ENCODE results near the gene DTNA. TPM values are rescaled to one million over a fixed set of nuclear protein-coding genes. Genes with fewer than 3 reads are reported as not detected.
"Not testable (repeated sequence)": the region's sequence is repeated elsewhere in the genome, so short reads cannot be mapped to it uniquely, and the experiment has no call there.

The DTNA gene
- total RNA-seq, 1 experiment from 2014 or later: 7.8 TPM

GRCh38 chr18:34913837-34914661 is 204.0 kb downstream of the DTNA start:
- Histone ChIP-seq H3K27ac (ENCODE audit: low read length) (no peak overlapping the region), H3K4me1 (ENCODE audit: insufficient read depth, low read length) (peaks cover 5% of the 10 kb centered on the region), H4K20me1 (ENCODE audit: low read length) (no peaks in the 10 kb centered on the region), H3F3A (ENCODE audit: low read length, unreplicated experiment) (no peaks in the 10 kb centered on the region), H3K9me3 (ENCODE audit: low read length) (no peaks in the 10 kb centered on the region), H3K36me3 (ENCODE audit: low read depth, low read length) (no peaks in the 10 kb centered on the region), H3K79me2 (ENCODE audit: low read length) (no peaks in the 10 kb centered on the region), H3K9ac (ENCODE audit: low read length) (no peak overlapping the region), H3K27me3 (ENCODE audit: low read length) (no peaks in the 10 kb centered on the region), H2AFZ (ENCODE audit: low read length) (no peak overlapping the region), H3K9me2 (replicated peaks; ENCODE audit: low read length) (no peaks in the 10 kb centered on the region), H3K4me3 (ENCODE audit: low read length) (no peak overlapping the region), H3K4me2 (ENCODE audit: low read length) (no peak overlapping the region)
- POLR2A ChIA-PET (ENCODE audit: unreplicated experiment): no interaction called here
- ATAC-seq: no peak
- intact Hi-C loops (cut with micrococcal nuclease): no loop called here
- no TSS peak for BruUV-seq (replicated peaks)
- DNase-seq: no peak
- CTCF ChIA-PET: no interaction called here
- no peak for TF ChIP-seq EZH2phosphoT487 (IDR thresholded peaks at IDR 0.05; ENCODE audit: borderline replicate concordance, low read length)

DNA sequence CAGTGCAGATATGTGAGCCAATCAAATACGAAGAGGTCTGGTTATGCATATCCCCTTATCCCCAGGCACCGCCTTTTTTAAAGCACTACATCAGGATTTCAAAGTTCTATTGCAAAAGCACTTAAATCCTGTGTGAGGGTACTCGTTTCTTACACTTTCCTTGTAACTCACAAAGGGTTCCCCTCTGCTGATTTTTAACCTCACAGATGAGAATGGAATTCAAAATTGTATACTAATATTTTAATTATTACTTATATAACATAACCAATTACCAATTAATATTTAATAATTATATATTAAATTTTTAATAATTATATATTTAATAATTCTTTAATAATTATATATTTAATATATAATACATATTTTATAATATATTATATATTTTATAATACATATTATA is 204.9 kb downstream of the DTNA start:
- Histone ChIP-seq H3K9me2 (replicated peaks; ENCODE audit: low read length) (no peaks in the 10 kb centered on the region), H3K4me3 (ENCODE audit: low read length) (no peak overlapping the region), H2AFZ (ENCODE audit: low read length) (no peak overlapping the region), H3K27ac (ENCODE audit: low read length) (no peak overlapping the region), H3K4me1 (ENCODE audit: insufficient read depth, low read length) (peaks cover 5% of the 10 kb centered on the region), H3F3A (ENCODE audit: low read length, unreplicated experiment) (no peaks in the 10 kb centered on the region), H4K20me1 (ENCODE audit: low read length) (no peaks in the 10 kb centered on the region), H3K9me3 (ENCODE audit: low read length) (no peaks in the 10 kb centered on the region), H3K4me2 (ENCODE audit: low read length) (no peak overlapping the region), H3K79me2 (ENCODE audit: low read length) (no peaks in the 10 kb centered on the region), H3K27me3 (ENCODE audit: low read length) (no peaks in the 10 kb centered on the region), H3K36me3 (ENCODE audit: low read depth, low read length) (no peaks in the 10 kb centered on the region), H3K9ac (ENCODE audit: low read length) (no peak overlapping the region)
- ATAC-seq (no peak), DNase-seq (no peak)
- ChIA-PET CTCF (no interaction called here), POLR2A (ENCODE audit: unreplicated experiment) (no interaction called here)
- no peak for TF ChIP-seq EZH2 (IDR thresholded peaks at IDR 0.05; ENCODE audit: low read length, unreplicated experiment)
- intact Hi-C loops (cut with micrococcal nuclease): no loop called here
- no TSS peak for BruUV-seq (replicated peaks)

GRCh38 chr18:34916539-34916938 is 206.4 kb downstream of the DTNA start:
- ATAC-seq; H3K9ac ChIP-seq (ENCODE audit: low read length); BruUV-seq (replicated peaks); H3K9me3 ChIP-seq (ENCODE audit: low read length); CTCF ChIA-PET; intact Hi-C loops (cut with micrococcal nuclease); H2AFZ ChIP-seq (ENCODE audit: low read length); H3K9me2 ChIP-seq (replicated peaks; ENCODE audit: low read length); H3K27me3 ChIP-seq (ENCODE audit: low read length); POLR2A ChIA-PET (ENCODE audit: unreplicated experiment); H3K4me1 ChIP-seq (ENCODE audit: insufficient read depth, low read length); DNase-seq; H4K20me1 ChIP-seq (ENCODE audit: low read length); H3K4me3 ChIP-seq (ENCODE audit: low read length); H3K36me3 ChIP-seq (ENCODE audit: low read depth, low read length); H3K79me2 ChIP-seq (ENCODE audit: low read length); H3F3A ChIP-seq (ENCODE audit: low read length, unreplicated experiment); H3K27ac ChIP-seq (ENCODE audit: low read length); H3K4me2 ChIP-seq (ENCODE audit: low read length): not testable (repeated sequence)

DNA sequence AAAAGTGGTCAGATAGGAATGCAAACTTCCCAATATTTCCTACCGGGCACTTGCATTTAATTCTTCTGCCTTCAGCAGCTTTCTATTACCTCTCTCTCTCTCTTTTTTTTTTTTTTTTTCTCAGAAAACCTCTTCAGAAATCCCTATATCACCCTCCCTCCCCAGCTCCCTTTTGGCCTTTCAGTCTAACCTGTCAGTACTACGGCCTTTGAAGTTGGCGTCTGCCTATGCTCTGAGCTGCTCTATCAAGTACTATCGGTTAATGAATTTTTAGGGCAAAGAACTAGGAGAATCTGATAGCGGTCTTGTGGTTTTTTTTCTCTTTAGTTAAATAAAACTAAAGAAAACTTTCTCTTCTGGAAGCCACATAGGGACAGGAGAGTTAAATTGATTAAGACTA is 208.8 kb downstream of the DTNA start:
- Histone ChIP-seq H4K20me1 (ENCODE audit: low read length) (no peaks in the 10 kb centered on the region), H3K27me3 (ENCODE audit: low read length) (no peaks in the 10 kb centered on the region), H3K9me2 (replicated peaks; ENCODE audit: low read length) (no peaks in the 10 kb centered on the region), H2AFZ (ENCODE audit: low read length) (no peak overlapping the region), H3K9ac (ENCODE audit: low read length) (no peak overlapping the region), H3K4me3 (ENCODE audit: low read length) (no peak overlapping the region), H3K9me3 (ENCODE audit: low read length) (no peaks in the 10 kb centered on the region), H3K27ac (ENCODE audit: low read length) (no peak overlapping the region), H3K4me2 (ENCODE audit: low read length) (no peak overlapping the region), H3F3A (ENCODE audit: low read length, unreplicated experiment) (no peaks in the 10 kb centered on the region), H3K4me1 (ENCODE audit: insufficient read depth, low read length) (no peaks in the 10 kb centered on the region), H3K79me2 (ENCODE audit: low read length) (no peaks in the 10 kb centered on the region), H3K36me3 (ENCODE audit: low read depth, low read length) (no peaks in the 10 kb centered on the region)
- CTCF ChIA-PET: no interaction called here
- ATAC-seq (no peak), DNase-seq (no peak)
- POLR2A ChIA-PET (ENCODE audit: unreplicated experiment): no interaction called here
- TF ChIP-seq EZH2phosphoT487 (IDR thresholded peaks at IDR 0.05; ENCODE audit: borderline replicate concordance, low read length) (no peak), EZH2 (IDR thresholded peaks at IDR 0.05; ENCODE audit: low read length, unreplicated experiment) (no peak)
- TF ChIP-seq, protein P1, sequence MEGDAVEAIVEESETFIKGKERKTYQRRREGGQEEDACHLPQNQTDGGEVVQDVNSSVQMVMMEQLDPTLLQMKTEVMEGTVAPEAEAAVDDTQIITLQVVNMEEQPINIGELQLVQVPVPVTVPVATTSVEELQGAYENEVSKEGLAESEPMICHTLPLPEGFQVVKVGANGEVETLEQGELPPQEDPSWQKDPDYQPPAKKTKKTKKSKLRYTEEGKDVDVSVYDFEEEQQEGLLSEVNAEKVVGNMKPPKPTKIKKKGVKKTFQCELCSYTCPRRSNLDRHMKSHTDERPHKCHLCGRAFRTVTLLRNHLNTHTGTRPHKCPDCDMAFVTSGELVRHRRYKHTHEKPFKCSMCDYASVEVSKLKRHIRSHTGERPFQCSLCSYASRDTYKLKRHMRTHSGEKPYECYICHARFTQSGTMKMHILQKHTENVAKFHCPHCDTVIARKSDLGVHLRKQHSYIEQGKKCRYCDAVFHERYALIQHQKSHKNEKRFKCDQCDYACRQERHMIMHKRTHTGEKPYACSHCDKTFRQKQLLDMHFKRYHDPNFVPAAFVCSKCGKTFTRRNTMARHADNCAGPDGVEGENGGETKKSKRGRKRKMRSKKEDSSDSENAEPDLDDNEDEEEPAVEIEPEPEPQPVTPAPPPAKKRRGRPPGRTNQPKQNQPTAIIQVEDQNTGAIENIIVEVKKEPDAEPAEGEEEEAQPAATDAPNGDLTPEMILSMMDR (conservative IDR thresholded peaks at IDR 0.05; ENCODE audit: low read depth, low read length): no peak
- no TSS peak for BruUV-seq (replicated peaks)
- intact Hi-C loops (cut with micrococcal nuclease): no loop called here

Measured in PC-3 (cell line).